GM19025 (cell line): ENCODE data around the gene ITIH6.
"Not testable (repeated sequence)": the region's sequence is repeated elsewhere in the genome, so short reads cannot be mapped to it uniquely, and the experiment has no call there.

Source experiments
- ATAC-seq: cut with Tn5 transposase; IDR thresholded peaks from one replicate; pipeline ENCODE4 v1.9.1; 2021; ENCODE audit warnings: mild to moderate bottlenecking, low read depth, moderate library complexity; ENCODE audit not compliant: unreplicated experiment

ITIH6 gene

GRCh38 chrX:54738567-54738966 lies 59.5 kb downstream of the ITIH6 start:
- ATAC-seq = not testable (repeated sequence)

- ATAC-seq = not testable (repeated sequence)
These were observed 61.6 kb downstream of the ITIH6 start for GRCh38 chrX:54736298-54736942.

- ATAC-seq = no peak
These were observed 76.6 kb downstream of the ITIH6 start for GRCh38 chrX:54721424-54721823.

GRCh38 chrX:54715621-54716020 lies 82.4 kb downstream of the ITIH6 start:
- no peak for ATAC-seq

- ATAC-seq = no peak
These were observed 83.6 kb downstream of the ITIH6 start for GRCh38 chrX:54714424-54714823.

GRCh38 chrX:54711735-54712134 lies 86.3 kb downstream of the ITIH6 start:
- ATAC-seq = no peak

- ATAC-seq = no peak
These were observed 87.1 kb downstream of the ITIH6 start for GRCh38 chrX:54710920-54711319.

- ATAC-seq = no peak
These were observed 89.7 kb downstream of the ITIH6 start for GRCh38 chrX:54708404-54708803.
